Kidney capillary endothelial cell (primary cell): ENCODE results near the gene NOL4L.

Source experiments
- DNase-seq: peaks from one replicate; pipeline ENCODE4 v3.0.0-alpha.2; 2018; ENCODE audit warnings: low spot score

NOL4L gene, protein sequence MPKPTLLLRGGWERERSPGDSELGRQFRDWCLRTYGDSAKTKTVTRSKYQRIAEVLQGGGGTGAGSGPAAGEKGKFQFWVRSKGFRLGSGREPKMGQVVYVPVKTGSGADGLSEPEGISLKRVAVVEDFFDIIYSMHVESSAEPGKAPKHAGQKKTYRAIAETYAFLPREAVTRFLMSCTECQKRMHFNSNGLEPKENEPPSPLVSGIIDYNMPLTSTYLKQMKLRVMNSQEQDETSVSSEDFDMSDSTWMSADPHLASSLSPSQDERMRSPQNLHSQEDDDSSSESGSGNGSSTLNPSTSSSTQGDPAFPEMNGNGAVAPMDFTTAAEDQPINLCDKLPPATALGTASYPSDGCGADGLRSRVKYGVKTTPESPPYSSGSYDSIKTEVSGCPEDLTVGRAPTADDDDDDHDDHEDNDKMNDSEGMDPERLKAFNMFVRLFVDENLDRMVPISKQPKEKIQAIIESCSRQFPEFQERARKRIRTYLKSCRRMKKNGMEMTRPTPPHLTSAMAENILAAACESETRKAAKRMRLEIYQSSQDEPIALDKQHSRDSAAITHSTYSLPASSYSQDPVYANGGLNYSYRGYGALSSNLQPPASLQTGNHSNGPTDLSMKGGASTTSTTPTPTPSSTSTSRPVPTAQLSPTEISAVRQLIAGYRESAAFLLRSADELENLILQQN

DNA sequence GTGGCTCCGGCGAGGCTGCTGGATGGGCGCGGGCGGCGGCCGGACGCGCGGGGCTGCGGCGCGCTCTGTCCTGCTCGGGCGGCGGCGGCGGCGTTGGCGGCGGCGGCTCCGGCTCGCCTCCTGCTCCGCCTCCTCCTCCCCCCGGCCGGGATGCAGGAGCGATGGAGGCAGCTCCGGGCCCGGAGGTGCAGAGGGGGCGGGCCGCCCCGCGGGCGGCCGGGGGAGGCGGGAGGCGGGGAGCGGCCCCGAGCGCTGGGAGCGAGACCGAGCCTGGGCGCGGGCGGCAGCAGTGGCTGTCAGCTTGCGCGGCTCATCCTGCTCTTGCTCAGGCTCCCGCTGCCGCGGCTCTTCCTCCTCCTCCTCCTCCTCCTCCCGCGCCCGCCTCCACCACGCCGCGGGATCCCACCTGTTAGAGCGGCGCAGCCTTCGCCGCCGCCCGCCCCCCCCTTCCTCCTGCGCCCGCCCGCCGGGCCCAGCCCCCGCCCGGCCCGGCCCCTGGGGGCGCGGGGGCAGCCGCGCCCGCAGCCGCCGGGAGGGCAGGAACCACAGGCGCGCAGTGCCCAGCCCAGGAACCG is at the start of gene NOL4L:
TSS of gene NOL4L (minus strand) at position 323 of the 575 bp plus-strand sequence. CDS start 443 bp downstream, outside the sequence.
- DNase-seq = peak; percentile 17

DNA sequence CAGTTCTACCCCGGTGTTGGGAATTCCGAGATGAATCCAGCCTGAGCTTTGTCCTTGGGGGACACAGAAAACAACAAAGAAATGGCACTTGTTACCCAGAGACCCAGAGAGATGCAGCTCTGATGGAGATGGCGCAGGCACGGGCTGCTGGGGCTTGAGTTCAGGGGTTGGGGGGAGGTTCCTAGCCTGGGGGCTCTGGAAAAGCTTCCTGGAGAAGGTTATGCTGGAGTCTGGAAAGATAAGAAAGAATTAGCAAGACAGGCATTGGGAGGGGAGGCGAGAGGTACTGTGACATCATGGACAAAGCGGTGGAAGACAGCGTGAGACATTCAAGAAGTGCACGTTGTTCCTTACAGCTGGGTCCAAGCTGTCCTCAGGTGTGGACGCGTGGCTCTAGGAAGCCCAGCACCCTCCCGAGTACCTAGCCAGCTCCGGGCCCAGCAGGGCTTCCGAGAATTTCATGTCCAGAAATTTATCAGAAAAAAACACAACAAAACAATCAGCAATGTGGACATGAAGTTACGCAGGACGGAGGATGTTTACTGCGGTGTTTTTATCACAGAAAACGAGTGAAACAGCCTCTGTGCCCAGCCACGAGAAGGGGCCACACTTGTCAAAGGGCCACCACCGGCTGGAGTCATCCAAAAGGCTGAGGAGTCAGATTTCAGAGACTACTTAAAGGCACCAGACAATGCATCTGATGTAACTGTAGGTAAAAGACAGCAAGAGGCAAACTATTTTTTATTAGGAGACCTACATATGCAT is 49.1 kb upstream of the NOL4L start:
- no peak for DNase-seq

- DNase-seq = no peak
These were observed 47.6 kb upstream of the NOL4L start for GRCh38 chr20:32632461-32633354.

- no peak for DNase-seq
These were observed 46.9 kb upstream of the NOL4L start for GRCh38 chr20:32631933-32632460.

- DNase-seq = no peak
These were observed 44.7 kb upstream of the NOL4L start for GRCh38 chr20:32629813-32630212.

DNA sequence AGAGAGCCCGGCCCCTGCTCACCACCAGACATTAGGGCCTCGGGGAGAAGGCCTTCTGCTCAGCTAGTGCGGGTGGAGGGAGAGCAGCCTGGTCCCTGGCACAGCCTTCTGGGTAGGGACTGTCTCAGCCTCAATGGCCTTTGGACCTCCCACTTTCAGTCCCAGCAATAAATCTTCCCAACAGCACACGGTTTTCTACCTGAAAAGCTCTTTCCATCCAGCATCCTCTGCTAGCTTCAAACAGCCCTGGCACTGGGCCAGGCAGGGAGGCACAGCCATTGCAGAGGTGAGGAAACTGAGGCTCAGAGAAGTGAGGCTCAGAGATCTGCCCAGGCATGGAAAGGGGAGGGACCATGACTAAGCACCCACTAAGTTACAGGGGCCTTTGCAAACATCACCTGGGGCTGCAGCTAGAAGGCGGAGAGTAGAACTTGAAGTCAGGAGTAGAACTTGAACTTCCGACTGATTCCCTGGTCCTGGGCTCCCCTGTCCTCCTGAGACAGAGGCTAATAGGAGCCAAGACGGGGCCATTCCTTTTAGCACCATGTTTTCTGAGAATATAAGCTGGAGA is 43.9 kb upstream of the NOL4L start:
- no peak for DNase-seq

DNA sequence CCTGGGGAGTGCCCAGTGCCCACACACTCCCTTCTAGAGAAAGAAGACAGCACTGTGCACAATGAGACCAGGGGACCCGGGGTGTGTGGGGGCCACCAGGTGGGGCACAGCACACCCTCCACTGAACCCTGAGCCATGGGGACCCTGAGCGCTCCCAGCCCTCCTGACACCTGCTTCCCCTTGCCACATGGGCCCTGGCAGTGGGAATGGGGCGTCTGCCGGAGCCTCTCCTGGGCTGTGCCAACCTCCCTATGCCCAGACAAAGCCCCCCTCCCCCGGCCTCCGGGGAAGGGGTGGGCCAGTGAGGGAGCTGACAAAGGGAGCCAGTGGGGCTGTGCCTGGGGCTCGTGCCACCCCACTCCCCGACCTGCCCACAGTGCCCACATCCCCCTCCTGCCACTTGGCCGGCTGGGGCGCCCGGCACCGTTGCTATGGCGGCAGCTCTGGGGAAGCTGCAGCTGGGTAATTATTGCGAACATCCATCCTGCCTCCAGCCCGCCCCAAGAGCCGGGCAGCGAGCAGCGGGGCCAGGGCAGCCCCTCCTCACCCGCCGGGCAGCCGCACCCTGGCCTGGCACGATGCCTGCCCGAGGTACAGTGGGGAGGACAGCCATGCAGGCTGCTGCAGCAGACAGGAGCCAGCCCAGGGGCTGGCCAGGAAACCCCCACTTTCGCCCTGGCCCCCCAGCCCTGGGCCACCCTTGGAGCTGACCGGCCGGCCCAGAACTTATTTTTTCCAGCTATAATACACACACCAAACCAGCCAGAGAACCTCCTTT is 41.9 kb upstream of the NOL4L start:
- DNase-seq = no peak

- no peak for DNase-seq
These were observed 41.3 kb upstream of the NOL4L start for GRCh38 chr20:32626407-32626806.

GRCh38 chr20:32625996-32626395 is 40.9 kb upstream of the NOL4L start:
- no peak for DNase-seq

DNA sequence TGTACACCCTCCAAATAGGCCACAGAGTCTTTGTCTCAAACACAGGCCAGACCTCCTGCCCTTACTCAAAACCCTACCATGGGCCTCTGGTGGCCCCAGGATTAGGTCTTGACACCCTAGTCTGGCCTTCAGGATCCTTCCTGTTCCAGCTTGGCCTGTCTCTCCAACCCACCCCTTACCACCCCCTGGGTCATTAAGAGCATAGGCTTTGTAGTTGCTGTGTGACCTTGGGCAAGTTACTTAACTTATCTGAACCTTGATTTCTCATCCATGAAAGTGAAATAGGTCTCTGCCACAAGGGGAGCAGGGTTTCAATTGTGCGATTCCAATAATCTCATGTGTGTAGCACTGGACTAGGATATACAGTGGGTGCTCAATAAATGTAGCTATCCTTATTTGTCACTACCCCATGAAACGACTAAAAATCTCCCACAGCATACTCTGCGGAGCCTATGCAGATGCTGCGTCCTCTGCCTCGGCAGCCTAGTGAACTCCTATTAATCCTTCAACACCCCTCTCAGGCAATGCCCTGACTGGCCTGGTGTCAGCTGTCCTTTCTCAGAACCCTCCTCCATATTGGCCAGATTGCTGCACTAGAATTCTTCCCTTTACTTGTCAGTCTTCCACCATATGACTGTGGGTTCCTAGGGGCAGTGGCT is 39.7 kb upstream of the NOL4L start:
- no peak for DNase-seq

DNA sequence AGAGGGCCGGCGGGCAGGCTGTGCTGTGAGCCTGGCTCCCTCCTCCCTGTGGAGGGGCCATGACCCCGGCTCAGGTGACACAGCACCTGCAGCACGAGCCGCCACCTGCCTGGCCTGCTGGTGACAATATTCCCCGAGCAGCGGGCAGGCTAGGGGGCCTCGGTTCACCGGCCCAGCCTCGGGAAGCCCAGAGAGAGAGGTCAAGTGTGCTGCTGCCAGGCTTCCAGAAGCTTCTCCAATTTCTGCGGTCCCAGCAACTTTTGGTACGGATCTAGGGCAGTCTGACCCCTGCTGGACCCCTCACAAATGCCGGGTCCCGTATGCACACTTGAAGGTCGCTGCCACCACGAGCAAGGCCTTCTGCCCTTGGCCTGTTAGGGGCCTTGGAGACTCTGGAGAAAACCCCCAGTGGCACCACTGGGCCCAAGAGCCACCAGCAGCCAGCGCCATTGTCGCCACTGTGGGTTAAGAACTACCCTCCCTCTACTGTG is 38.6 kb upstream of the NOL4L start:
- no peak for DNase-seq

- no peak for DNase-seq
These were observed 37.7 kb upstream of the NOL4L start for GRCh38 chr20:32622585-32623468.

DNA sequence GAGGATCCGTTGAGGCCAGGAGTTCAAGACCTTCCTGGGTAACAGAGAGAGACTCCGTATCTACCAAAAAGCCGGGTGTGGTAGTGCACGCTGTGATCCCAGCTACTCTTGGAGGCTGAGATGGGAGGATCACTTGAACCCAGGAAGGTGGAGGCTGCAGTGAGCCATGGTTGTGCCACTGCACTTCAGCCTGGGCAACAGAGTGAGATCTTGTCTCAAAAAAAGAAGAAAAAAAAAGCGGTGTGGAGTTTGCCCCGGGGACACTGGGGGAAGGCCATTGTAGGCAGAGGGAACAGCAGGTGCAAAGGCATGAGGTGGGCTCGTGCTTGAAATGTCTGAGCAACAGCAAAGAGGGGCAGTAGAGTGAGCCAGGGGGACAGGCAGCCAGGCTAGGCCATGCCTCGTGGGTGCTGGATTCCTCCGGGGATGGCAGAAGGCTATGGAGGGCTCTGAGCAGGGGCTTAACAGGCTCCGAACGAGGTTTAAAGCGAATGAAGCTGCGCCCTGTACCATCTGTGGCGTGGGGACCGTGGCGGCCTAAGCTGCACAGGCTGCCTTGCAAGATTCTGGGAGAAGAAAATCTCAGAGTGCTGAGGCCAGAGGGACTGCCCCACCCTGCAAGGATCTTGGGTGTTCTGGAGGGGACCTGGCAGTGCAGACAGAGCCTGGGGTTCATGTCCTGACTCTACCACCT is 36.9 kb upstream of the NOL4L start:
- no peak for DNase-seq

GRCh38 chr20:32621071-32621890 is 36.1 kb upstream of the NOL4L start:
- DNase-seq = no peak

DNA sequence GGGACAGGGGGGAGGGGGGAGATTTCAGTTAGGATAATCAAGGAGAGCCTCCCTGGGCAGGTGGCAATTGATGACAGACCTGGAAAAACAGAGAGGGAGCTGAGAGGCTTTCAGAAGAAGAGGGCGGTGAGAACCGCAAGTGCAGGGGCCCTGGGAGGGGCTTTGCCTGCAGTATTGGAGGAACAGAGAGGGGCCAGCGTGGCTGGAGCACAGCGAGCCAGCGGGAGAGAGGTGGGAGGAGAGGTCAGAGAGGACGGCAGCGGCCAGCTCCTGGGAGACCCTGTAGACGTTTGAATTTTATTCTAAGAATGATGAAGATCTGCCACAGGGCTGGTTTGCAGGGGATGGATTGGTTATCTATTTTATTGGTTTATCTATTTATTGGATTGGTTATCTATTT is 34.5 kb upstream of the NOL4L start:
- no peak for DNase-seq

DNA sequence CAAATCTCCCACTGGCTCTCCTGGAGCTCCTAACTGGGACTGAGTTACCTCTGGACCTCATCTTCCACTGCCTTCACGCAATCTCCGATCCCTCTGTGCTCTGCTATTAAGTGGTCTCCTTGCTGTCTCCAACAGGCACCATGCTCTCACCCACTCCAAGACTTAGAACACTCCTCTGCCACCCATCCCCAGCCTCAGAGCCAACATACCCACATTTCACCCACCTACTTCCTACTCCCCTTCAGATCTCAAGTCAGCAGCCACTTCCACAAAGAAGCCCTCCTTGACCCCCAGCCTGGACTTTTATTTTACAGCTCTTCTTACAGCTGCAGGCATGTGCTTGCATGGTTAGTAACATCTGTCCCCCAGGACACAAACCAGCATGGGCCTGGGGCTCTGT is 29.6 kb upstream of the NOL4L start:
- DNase-seq = no peak

- DNase-seq = no peak
These were observed 29.2 kb upstream of the NOL4L start for GRCh38 chr20:32614303-32614702.
